ENCODE measurements around the gene OR51B6.
"Not testable (repeated sequence)": the region's sequence is repeated elsewhere in the genome, so short reads cannot be mapped to it uniquely, and the experiment has no call there.

Gene OR51B6

DNA sequence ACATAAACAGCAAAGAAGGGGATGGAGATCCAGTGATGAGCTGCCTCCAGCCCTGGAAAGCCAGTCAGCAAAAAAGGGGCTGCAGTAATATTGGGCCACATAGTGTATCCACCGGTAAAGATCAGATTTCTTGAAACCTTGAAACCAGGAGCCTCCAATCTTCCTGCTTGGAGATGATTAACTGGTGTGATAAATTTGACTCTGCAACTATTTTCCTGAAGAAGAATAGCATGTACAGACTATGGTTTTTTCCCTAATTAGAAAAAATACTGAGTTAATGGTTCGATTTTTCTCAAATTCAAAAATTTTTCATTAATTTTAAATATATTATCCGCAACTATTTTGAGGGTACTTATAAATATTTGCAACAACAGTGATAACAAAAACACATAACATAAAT is 27.1 kb upstream of the OR51B6 start, which contains the start of gene OR51B2:
TSS of gene OR51B2 (minus strand) at position 101 of the 400 bp plus-strand sequence. CDS start at position 101, 0 bp downstream.
- Histone ChIP-seq H3K14ac (ENCODE audit: low read length in 2 of 2) (no peak within 1 kb of the TSS), H2BK12ac (ENCODE audit: low read length in 2 of 2) (no peak within 1 kb of the TSS), H3K4me1 (ENCODE audit: control insufficient read depth, insufficient read depth, low read depth, low read length) (no peaks in the 10 kb centered on the region), H3K23ac (ENCODE audit: low read length in 2 of 2) (no peak within 1 kb of the TSS), H3K18ac (ENCODE audit: low read depth in 1 of 2, low read length in 2 of 2) (no peak within 1 kb of the TSS), H2AFZ (ENCODE audit: low read depth, low read length) (no peak within 1 kb of the TSS), H3K36me3 (ENCODE audit: control insufficient read depth in 1 of 2, insufficient read depth in 2 of 2, low read depth in 1 of 2, low read length in 2 of 2) (no peaks in the 10 kb centered on the region), H4K91ac (ENCODE audit: low read length) (no peak within 1 kb of the TSS), H4K8ac (ENCODE audit: low read length) (no peak within 1 kb of the TSS), H2BK120ac (ENCODE audit: low read depth, low read length) (no peak within 1 kb of the TSS), H3K4me2 (ENCODE audit: low read length, poor library complexity, severe bottlenecking) (no peak within 1 kb of the TSS), H2BK15ac (ENCODE audit: low read depth, poor library complexity, severe bottlenecking) (no peak within 1 kb of the TSS), H3K4me3 (ENCODE audit: insufficient read depth in 1 of 2, low read depth in 1 of 2, low read length in 2 of 2) (no peak within 1 kb of the TSS), H3K27me3 (ENCODE audit: control insufficient read depth in 1 of 2, insufficient read depth in 1 of 2, low read length in 2 of 2) (no peaks in the 10 kb centered on the region), H2AK5ac (ENCODE audit: low read length, severe bottlenecking) (no peak within 1 kb of the TSS), H2BK5ac (ENCODE audit: low read depth, low read length, poor library complexity, severe bottlenecking) (no peak within 1 kb of the TSS), H3K4ac (ENCODE audit: low read depth in 1 of 2, low read length in 2 of 2) (no peak within 1 kb of the TSS), H3K9ac (ENCODE audit: low read length) (no peak within 1 kb of the TSS), H3K79me1 (replicated peaks; ENCODE audit: low read length, poor library complexity, severe bottlenecking) (no peaks in the 10 kb centered on the region), H3K9me3 (ENCODE audit: control insufficient read depth, low read length) (no peaks in the 10 kb centered on the region), H3K27ac (ENCODE audit: low read length, poor library complexity, severe bottlenecking) (no peak within 1 kb of the TSS)
- 92% methylated on average over 1 of the region's 3 CpGs for WGBS
- DNase-seq: no peak

DNA sequence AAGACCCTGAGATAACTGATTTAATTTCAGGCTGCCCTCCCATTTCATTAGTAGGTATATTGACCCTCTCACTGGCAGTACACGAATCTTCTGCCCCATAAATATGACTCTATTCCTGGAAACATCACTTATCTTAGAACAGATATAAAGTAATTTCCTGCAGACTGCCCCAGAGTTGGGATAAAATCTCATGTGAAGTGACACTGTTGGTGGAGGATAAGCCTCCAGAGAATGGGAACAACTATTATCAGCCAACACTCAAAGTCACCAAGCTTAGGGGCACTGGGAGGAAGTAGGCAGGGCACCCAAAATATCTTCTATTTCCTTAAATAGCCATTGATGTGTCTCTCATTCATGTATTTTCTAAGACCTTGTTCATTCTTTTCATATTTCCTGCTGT is 16.1 kb upstream of the OR51B6 start:
- H3K23ac ChIP-seq (ENCODE audit: low read length in 2 of 2): peak overlapping the region in 1 of 2 experiments; percentile 37
- H3K4me1 ChIP-seq (ENCODE audit: control insufficient read depth, insufficient read depth, low read depth, low read length): no peaks in the 10 kb centered on the region
- H2AK5ac ChIP-seq (ENCODE audit: low read length, severe bottlenecking): no peak overlapping the region
- no peak overlapping the region for H3K4me2 ChIP-seq (ENCODE audit: low read length, poor library complexity, severe bottlenecking)
- DNase-seq: no peak
- H3K79me1 ChIP-seq (replicated peaks; ENCODE audit: low read length, poor library complexity, severe bottlenecking): no peaks in the 10 kb centered on the region
- H3K36me3 ChIP-seq (ENCODE audit: control insufficient read depth in 1 of 2, insufficient read depth in 2 of 2, low read depth in 1 of 2, low read length in 2 of 2): no peaks in the 10 kb centered on the region
- H3K14ac ChIP-seq (ENCODE audit: low read length in 2 of 2): no peak overlapping the region
- no peak overlapping the region for H4K8ac ChIP-seq (ENCODE audit: low read length)
- H3K18ac ChIP-seq (ENCODE audit: low read depth in 1 of 2, low read length in 2 of 2): no peak overlapping the region
- H2AFZ ChIP-seq (ENCODE audit: low read depth, low read length): no peak overlapping the region
- H2BK120ac ChIP-seq (ENCODE audit: low read depth, low read length): no peak overlapping the region
- no peak overlapping the region for H3K4me3 ChIP-seq (ENCODE audit: insufficient read depth in 1 of 2, low read depth in 1 of 2, low read length in 2 of 2)
- H2BK12ac ChIP-seq (ENCODE audit: low read length in 2 of 2): no peak overlapping the region
- no peak overlapping the region for H2BK5ac ChIP-seq (ENCODE audit: low read depth, low read length, poor library complexity, severe bottlenecking)
- no peaks in the 10 kb centered on the region for H3K27me3 ChIP-seq (ENCODE audit: control insufficient read depth in 1 of 2, insufficient read depth in 1 of 2, low read length in 2 of 2)
- H3K9ac ChIP-seq (ENCODE audit: low read length): no peak overlapping the region
- no peak overlapping the region for H4K91ac ChIP-seq (ENCODE audit: low read length)
- H3K9me3 ChIP-seq (ENCODE audit: control insufficient read depth, low read length): no peaks in the 10 kb centered on the region
- no peak overlapping the region for H2BK15ac ChIP-seq (ENCODE audit: low read depth, poor library complexity, severe bottlenecking)
- H3K27ac ChIP-seq (ENCODE audit: low read length, poor library complexity, severe bottlenecking): no peak overlapping the region
- WGBS: no CpG with 5 or more reads among the region's 1 CpG
- H3K4ac ChIP-seq (ENCODE audit: low read depth in 1 of 2, low read length in 2 of 2): no peak overlapping the region

DNA sequence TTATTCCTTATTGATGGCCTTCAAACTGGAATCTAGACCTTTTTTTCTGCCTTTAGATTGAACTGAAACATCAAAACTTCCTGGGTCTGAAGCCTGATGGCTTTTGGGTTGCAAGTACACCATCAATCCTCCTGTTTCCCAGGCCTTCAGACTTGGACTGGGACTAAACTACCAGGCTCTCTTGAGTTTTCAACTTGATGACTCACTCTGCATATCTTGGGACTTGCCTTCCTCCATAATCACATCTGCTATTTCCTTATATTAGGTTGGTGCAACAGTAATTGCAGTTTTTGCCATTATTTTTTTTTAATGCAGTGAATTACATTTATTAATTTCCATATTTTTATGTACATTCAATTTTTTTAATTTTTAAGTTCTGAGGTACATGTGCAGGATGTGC is 15.0 kb upstream of the OR51B6 start:
- H4K8ac ChIP-seq (ENCODE audit: low read length): no peak overlapping the region
- no peak overlapping the region for H4K91ac ChIP-seq (ENCODE audit: low read length)
- no peak overlapping the region for H3K4me3 ChIP-seq (ENCODE audit: insufficient read depth in 1 of 2, low read depth in 1 of 2, low read length in 2 of 2)
- H2BK12ac ChIP-seq (ENCODE audit: low read length in 2 of 2): no peak overlapping the region
- H3K9ac ChIP-seq (ENCODE audit: low read length): no peak overlapping the region
- H2AK5ac ChIP-seq (ENCODE audit: low read length, severe bottlenecking): no peak overlapping the region
- DNase-seq: peak; percentile 36
- no peak overlapping the region for H3K14ac ChIP-seq (ENCODE audit: low read length in 2 of 2)
- no peak overlapping the region for H2BK5ac ChIP-seq (ENCODE audit: low read depth, low read length, poor library complexity, severe bottlenecking)
- no peak overlapping the region for H2BK15ac ChIP-seq (ENCODE audit: low read depth, poor library complexity, severe bottlenecking)
- no peak overlapping the region for H3K4ac ChIP-seq (ENCODE audit: low read depth in 1 of 2, low read length in 2 of 2)
- H3K4me1 ChIP-seq (ENCODE audit: control insufficient read depth, insufficient read depth, low read depth, low read length): no peaks in the 10 kb centered on the region
- H3K27me3 ChIP-seq (ENCODE audit: control insufficient read depth in 1 of 2, insufficient read depth in 1 of 2, low read length in 2 of 2): no peaks in the 10 kb centered on the region
- H3K4me2 ChIP-seq (ENCODE audit: low read length, poor library complexity, severe bottlenecking): no peak overlapping the region
- H2BK120ac ChIP-seq (ENCODE audit: low read depth, low read length): no peak overlapping the region
- H3K23ac ChIP-seq (ENCODE audit: low read length in 2 of 2): no peak overlapping the region
- H3K27ac ChIP-seq (ENCODE audit: low read length, poor library complexity, severe bottlenecking): no peak overlapping the region
- no peaks in the 10 kb centered on the region for H3K9me3 ChIP-seq (ENCODE audit: control insufficient read depth, low read length)
- no peaks in the 10 kb centered on the region for H3K79me1 ChIP-seq (replicated peaks; ENCODE audit: low read length, poor library complexity, severe bottlenecking)
- H3K36me3 ChIP-seq (ENCODE audit: control insufficient read depth in 1 of 2, insufficient read depth in 2 of 2, low read depth in 1 of 2, low read length in 2 of 2): no peaks in the 10 kb centered on the region
- no peak overlapping the region for H3K18ac ChIP-seq (ENCODE audit: low read depth in 1 of 2, low read length in 2 of 2)
- no peak overlapping the region for H2AFZ ChIP-seq (ENCODE audit: low read depth, low read length)

DNA sequence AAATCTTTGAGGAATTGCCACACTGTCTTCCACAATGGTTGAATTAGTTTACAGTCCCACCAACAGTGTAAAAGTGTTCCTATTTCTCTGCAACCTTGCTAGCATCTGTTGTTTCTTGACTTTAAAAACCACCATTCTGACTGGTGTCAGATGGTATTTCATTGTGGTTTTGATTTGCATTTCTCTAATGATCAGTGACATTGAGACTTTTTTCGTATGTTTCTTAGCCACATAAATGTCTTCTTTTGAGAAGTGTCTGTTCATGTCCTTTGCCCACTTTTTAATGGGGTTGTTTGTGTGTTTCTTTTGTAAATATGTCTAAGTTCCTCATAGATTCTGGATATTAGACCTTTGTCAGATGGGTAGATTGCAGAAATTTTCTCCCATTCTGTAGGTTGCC is 14.1 kb upstream of the OR51B6 start:
- H2BK5ac ChIP-seq (ENCODE audit: low read depth, low read length, poor library complexity, severe bottlenecking); H2AK5ac ChIP-seq (ENCODE audit: low read length, severe bottlenecking); H3K4me3 ChIP-seq (ENCODE audit: insufficient read depth in 1 of 2, low read depth in 1 of 2, low read length in 2 of 2); H3K4me1 ChIP-seq (ENCODE audit: control insufficient read depth, insufficient read depth, low read depth, low read length); H3K9me3 ChIP-seq (ENCODE audit: control insufficient read depth, low read length); H3K79me1 ChIP-seq (replicated peaks; ENCODE audit: low read length, poor library complexity, severe bottlenecking); H2BK12ac ChIP-seq (ENCODE audit: low read length in 2 of 2); H3K27ac ChIP-seq (ENCODE audit: low read length, poor library complexity, severe bottlenecking); DNase-seq; H3K4me2 ChIP-seq (ENCODE audit: low read length, poor library complexity, severe bottlenecking); H3K23ac ChIP-seq (ENCODE audit: low read length in 2 of 2); H3K9ac ChIP-seq (ENCODE audit: low read length); H3K18ac ChIP-seq (ENCODE audit: low read depth in 1 of 2, low read length in 2 of 2); H4K91ac ChIP-seq (ENCODE audit: low read length); H3K36me3 ChIP-seq (ENCODE audit: control insufficient read depth in 1 of 2, insufficient read depth in 2 of 2, low read depth in 1 of 2, low read length in 2 of 2); H2AFZ ChIP-seq (ENCODE audit: low read depth, low read length); H2BK15ac ChIP-seq (ENCODE audit: low read depth, poor library complexity, severe bottlenecking); H3K27me3 ChIP-seq (ENCODE audit: control insufficient read depth in 1 of 2, insufficient read depth in 1 of 2, low read length in 2 of 2); H4K8ac ChIP-seq (ENCODE audit: low read length); H2BK120ac ChIP-seq (ENCODE audit: low read depth, low read length); H3K14ac ChIP-seq (ENCODE audit: low read length in 2 of 2); H3K4ac ChIP-seq (ENCODE audit: low read depth in 1 of 2, low read length in 2 of 2): not testable (repeated sequence)
- WGBS: 100% methylated on average over 1 of the region's 1 CpG

Data from mesenchymal stem cell (in vitro differentiated cells and primary cell).